H7 (cell line): ENCODE results near the gene IFT27. TPM values are rescaled to one million over a fixed set of nuclear protein-coding genes. Genes with fewer than 3 reads are reported as not detected.
"Not testable (repeated sequence)": the region's sequence is repeated elsewhere in the genome, so short reads cannot be mapped to it uniquely, and the experiment has no call there.

Source experiments
- DNase-seq: peaks from one replicate; pipeline ENCODE4 v3.0.0; 2012
- H3K27me3 ChIP-seq: 2 replicates; pipeline ENCODE4 v1.6.0; 2011; ENCODE audit warnings: mild to moderate bottlenecking, low read length; ENCODE audit not compliant: control insufficient read depth, insufficient read depth
- H3K36me3 ChIP-seq: replicated peaks from 2 replicates; pipeline ENCODE4 v1.5.1; 2011; ENCODE audit warnings: low read length; ENCODE audit not compliant: control insufficient read depth, insufficient read depth
- H3K4me3 ChIP-seq: 2 replicates; pipeline ENCODE4 v1.5.1; 2011; ENCODE audit warnings: low read depth, mild to moderate bottlenecking, control low read depth, low read length, moderate library complexity; ENCODE audit not compliant: insufficient read depth
- total RNA-seq: library from RNA; depleted of rRNA; stranded (reverse); fragments of >200 nt; shearing (Covaris generic); gene quantifications from 2 replicates; pipeline ENCODE4 v1.2.3, GENCODE V29; 2014

The IFT27 gene
- total RNA-seq, 1 experiment from 2014 or later = 30.1 TPM

DNA sequence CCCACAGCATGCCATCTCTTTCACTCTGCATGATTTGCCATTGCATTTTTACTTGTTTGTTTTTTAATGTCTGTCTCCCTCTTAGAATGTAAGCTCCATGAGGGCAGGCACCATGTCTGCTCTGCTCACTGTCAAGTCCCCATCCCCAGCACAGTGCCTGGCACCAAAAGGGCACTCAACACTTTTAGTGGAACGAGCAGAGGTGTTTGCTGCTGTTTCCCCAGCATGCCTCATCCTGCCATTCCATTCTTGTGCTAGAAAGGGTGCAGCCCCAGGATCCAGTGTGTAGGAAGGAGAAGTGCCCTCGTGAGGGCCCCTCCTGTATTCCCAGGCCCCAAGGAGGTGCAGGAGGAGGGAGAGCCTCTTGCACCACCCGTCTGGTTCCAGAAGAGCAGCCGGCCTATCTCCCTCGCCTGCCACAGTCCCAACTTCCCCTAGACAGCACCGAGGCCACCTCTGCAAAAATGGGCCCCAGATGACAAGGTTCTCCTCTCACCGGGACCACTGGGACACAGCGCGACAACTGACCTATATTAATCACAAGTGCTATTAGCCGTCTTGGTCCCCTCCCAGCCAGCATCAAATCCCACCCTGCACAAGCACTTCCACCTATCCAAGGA, 39.1 kb downstream of the IFT27 start:
- H3K27me3 ChIP-seq = no peaks in the 10 kb centered on the region
- H3K4me3 ChIP-seq = no peak overlapping the region
- peak; percentile 17 for DNase-seq
- no peaks in the 10 kb centered on the region for H3K36me3 ChIP-seq

DNA sequence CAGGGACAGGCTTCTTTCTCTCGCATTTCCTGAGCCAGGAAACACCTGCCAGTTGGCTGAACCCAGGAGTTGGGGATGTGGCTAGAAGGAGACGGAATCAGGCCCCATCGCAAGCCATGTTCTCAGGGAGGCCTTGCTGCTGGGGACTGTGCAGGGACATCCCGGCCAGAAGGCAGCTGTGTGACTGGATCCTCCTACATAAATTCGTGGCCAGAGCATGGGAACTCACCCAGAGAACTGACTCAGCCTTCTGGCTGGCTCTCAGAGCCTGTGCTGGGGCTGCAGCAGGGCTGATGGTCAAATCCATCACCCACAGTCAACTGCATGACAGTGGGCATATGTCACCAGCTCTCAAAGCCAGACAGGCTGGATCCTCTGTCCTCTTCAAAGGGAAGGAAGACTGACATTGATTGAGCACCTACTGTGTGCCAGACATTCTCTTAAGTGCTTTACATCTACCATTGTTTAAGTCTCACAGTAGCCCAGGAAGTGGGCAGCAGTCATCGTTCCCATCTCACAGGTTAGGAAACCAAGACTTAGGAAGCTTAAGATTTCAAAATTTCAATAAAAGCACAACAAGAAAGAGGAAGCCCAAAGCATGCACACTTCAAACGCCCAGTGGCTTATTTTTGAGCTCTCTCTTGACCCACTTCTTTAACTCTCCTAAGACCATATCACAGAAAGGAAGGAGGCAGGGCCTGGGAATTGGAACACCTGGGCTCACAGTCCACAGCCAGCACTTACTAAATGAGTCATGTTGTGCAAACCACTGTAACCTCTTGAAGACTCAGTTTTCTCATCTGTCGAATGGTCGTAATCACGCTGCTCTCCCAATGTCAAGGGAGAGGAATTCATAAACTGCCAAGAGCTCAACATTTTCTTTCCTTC, 41.5 kb downstream of the IFT27 start:
- H3K36me3 ChIP-seq = no peaks in the 10 kb centered on the region
- DNase-seq = peak; percentile 7
- H3K4me3 ChIP-seq = no peak overlapping the region
- H3K27me3 ChIP-seq = no peaks in the 10 kb centered on the region

DNA sequence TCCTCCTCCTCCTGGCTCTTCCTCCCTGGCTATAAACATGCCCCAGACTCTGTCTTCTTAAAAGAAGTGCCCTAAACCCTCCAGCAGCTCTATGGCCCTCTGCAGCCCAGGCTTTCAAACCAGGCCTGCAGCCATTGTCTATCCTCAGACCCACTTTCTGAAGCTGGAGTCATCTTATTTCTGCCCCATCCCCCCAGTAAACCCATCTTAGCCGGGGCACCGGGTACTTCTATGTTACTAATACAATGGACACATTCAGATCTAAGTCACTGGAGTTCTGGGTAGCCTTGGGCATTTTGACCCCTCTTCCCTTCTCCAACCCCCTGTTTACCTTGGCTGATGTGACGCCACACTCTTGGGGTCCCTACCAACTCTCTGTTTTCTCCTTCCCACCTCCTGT, 42.6 kb downstream of the IFT27 start:
- peak; percentile 20 for DNase-seq
- Histone ChIP-seq H3K4me3 (no peak overlapping the region), H3K36me3 (no peaks in the 10 kb centered on the region), H3K27me3 (no peaks in the 10 kb centered on the region)

DNA sequence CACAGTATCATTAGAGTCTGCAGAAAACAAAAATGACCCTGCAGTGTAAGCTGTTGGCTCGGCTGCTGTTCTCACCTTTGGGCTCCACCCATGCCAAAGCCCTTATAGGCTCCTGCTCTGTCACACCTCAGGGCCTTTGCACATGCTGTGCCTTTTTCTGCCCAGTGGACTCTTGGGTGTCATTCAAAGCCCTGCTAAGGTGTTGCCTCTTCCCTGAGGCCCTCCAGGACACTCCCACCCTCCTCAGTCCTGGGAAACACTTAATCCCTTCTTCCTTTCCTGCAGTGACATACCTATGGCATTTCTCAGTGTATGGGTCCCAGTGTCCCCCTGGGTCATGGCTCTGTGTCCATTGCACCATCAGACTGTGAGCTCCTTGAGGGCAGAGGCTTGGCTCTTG, 43.3 kb downstream of the IFT27 start:
- no peaks in the 10 kb centered on the region for H3K27me3 ChIP-seq
- no peaks in the 10 kb centered on the region for H3K36me3 ChIP-seq
- peak; percentile 18 for DNase-seq
- no peak overlapping the region for H3K4me3 ChIP-seq

DNA sequence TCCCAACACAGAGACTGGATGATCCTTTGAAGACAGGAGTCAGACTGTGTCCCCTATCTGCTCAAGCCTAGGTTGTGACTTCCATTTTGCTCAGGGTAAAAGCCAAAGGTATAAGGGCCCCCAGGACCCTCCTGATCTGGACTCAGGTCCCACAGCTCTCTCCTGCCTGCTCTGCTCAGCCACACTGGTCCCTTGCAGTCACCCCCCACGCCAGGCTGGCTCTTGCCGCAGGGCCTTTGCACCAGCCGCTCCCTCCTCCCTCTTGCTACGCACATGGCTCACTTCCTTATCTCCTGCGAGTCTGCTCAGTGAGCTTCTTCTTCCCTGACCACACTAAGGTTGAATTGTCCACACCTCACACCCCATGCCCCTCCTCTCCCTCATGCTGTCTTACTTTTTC, 44.0 kb downstream of the IFT27 start:
- DNase-seq = no peak
- H3K4me3 ChIP-seq = no peak overlapping the region
- no peaks in the 10 kb centered on the region for H3K36me3 ChIP-seq
- no peaks in the 10 kb centered on the region for H3K27me3 ChIP-seq

DNA sequence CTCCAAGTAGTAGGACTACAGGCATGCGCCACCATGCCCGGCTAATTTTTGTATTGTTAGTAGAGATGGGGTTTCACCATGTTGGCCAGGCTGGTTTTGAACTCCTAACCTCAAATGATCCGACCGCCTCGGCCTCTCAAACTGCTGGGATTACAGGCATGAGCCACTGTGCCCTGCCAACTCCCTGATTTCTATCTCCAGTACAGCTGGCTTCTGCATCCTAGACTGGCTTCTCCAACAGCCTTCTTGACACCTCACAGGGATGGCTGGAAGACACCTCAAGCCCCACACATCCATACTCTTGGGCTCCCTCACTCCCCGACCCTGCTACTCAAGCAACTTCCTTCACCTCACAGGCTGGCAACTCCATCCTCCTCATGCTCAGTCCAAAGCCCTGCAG, 44.6 kb downstream of the IFT27 start:
- not testable (repeated sequence) for H3K27me3 ChIP-seq, H3K36me3 ChIP-seq, H3K4me3 ChIP-seq
- peak; percentile 10 for DNase-seq

DNA sequence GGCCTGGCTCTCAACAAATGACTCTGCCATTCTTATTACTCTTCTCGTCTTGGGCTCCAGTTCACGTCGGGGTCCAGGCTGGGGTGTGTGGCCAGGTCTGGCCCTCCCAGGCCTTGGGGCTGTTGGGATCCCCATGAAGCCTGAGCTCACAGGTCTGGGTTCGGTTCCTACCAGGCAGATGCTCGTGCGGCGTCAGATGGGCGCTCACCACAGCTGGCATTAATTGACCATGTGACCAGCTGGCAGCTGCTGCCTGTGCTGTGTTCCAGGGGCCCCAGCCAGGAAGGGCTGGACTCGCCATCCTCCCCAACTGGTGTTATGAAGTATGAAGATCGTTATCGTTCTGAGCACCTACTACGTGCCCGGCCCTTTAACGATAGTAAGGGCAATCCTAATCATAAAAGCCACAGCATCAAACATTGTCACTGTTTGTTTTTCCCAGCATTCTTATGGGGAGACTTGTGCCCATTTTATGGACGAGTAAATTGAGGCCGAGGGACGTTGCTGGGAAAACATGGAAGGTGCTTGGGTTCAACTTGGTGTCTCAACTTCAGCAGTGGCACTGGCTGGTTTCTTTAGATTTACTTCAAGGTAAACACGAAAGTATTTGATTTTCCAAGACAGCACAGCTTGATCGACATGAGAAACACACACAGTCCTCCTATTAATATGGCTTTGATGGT, 45.6 kb downstream of the IFT27 start:
- Histone ChIP-seq H3K36me3 (no peaks in the 10 kb centered on the region), H3K4me3 (no peak overlapping the region), H3K27me3 (no peaks in the 10 kb centered on the region)
- peak; percentile 19 for DNase-seq

DNA sequence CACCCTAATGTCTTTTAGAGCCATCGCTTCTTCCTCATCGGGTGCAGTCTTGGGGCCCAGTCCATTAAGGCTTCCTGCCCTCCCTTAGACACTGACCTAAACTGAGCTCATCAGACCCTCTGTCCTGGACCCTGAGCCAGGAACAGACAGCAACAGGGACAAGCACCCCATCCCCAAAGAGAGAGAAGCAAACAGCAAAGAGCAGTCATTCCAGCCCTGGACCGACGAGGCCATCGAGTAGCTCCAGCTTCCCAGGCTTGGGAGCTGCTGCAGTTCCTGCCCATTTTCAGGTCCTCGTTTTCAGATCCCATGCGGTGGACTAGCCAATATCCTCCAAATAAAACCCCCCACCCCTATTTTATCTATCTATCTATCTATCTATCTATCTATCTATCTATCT, 46.6 kb downstream of the IFT27 start:
- H3K36me3 ChIP-seq = no peaks in the 10 kb centered on the region
- H3K27me3 ChIP-seq = no peaks in the 10 kb centered on the region
- peak; percentile 37 for DNase-seq
- H3K4me3 ChIP-seq = no peak overlapping the region

DNA sequence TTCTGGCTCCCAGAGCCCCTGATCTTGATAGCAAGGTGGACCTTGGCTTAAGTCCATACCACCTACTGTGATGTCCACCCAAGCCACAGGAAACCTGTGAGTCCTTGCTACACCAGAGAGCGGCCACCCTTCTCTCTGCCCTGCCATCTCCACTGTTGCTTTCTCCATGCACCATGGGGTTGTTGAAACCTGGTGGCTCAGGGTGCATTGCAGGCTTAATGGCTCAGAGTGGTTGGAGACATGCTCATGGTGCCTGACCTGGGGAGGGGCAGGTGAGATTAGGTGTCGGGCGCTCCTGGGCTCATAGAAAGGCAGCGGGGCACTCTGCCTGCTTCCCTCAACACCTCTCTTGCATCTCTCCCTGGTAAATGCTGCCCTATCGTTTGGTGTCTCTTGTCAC, 47.4 kb downstream of the IFT27 start:
- Histone ChIP-seq H3K27me3 (no peaks in the 10 kb centered on the region), H3K36me3 (no peaks in the 10 kb centered on the region), H3K4me3 (no peak overlapping the region)
- peak; percentile 31 for DNase-seq

DNA sequence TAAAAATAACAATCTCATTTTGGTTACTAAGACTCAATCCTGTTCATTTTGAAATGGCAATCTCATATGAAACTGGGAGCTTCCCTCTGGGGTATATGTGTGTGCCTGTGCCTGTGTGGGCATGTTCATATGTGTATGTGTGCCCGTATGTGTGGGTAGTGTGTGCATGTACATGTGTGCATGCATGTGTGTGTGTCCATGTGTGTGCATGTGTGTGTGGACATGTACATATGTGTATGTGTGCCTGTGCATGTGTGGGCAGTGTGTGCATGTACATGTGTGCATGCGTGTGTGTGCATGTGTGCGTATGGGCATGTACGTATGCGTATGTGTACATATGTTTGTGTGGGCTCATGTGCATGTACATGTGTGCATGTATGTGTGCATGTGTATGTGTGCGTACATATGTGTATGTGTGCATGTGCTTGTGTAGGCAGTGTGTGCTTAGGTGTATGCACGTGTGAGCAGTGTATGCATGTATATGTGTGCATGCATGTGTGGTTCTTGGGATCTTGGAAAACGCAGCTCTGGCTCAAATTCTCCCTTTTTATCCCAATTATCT, 47.9 kb downstream of the IFT27 start:
- no peaks in the 10 kb centered on the region for H3K27me3 ChIP-seq
- no peaks in the 10 kb centered on the region for H3K36me3 ChIP-seq
- no peak overlapping the region for H3K4me3 ChIP-seq
- DNase-seq = peak; percentile 4

DNA sequence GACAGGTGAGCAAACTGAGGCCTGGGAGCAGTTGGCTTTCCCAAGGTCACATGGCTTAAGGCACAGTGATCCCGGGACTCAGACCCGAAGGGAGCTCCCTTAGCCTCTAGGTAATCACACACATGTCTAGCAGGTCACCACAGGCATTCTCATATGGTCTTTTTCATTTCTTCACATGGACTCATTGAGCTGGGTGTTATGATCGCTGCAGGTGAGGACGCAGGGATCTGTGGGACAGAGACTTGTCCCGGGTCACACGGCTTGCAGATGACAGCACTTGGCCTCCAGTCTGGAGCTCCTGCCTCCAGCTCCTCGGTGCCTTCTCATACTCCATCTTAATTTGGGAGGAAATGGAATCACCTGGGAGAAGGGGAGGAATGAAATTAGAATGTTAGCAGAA, 48.8 kb downstream of the IFT27 start:
- Histone ChIP-seq H3K27me3 (peaks cover 3% of the 10 kb centered on the region; the same call in 1 of the 2 replicates), H3K36me3 (no peaks in the 10 kb centered on the region), H3K4me3 (no peak overlapping the region)
- DNase-seq = peak; percentile 15

DNA sequence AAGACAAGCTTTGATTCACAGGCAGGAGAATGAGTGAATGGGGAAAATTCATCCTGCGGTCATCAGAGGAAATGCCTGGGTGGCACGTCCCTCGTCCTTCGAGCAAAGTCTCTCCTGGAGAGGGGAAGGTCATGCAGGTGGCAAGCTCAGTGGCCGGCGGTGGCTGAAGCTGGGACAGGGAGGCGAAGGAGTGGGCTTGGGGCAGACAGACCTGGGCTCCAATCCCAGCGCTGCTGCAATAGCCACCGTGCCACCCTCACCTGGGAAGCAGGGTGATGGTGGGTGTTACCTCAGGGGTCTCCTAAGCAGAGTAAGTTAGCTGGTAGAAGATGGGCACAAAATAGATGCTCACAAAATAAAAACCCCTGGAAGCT, 49.9 kb downstream of the IFT27 start:
- Histone ChIP-seq H3K36me3 (no peaks in the 10 kb centered on the region), H3K27me3 (peaks cover 3% of the 10 kb centered on the region; the same call in 1 of the 2 replicates), H3K4me3 (no peak overlapping the region)
- DNase-seq = peak; percentile 28

DNA sequence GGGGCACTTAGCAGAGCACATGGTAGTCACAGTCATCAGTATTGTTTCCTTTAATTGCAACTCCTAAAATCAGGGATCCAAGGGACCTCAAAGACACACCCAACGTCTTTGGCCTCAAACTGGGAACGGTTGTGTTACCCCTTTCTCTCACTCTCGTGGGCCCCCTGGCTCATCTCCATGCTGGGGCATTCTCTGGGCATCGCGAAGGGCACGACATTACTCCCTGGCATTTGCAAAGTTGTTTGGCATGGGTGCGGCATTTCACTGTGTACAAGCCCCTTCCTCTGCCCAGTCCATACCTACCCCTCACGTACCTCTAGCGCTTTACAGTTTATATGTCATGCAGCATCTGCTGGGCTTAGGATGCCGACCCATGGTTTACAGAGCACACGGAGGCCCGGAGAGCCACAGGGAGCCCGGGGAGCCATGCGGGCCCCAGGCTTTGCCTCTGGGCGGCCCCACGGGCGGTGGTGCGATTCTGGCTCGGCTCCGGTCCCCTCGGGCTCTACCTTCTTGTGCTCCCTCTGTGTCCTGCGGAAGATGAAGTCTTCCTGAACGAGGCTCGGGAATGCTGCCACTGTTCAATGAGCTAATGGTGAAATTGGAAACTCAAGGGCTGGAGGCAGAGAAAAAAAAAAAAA, 50.4 kb downstream of the IFT27 start:
- H3K36me3 ChIP-seq = no peaks in the 10 kb centered on the region
- H3K27me3 ChIP-seq = peaks cover 3% of the 10 kb centered on the region; the same call in 1 of the 2 replicates
- H3K4me3 ChIP-seq = no peak overlapping the region
- DNase-seq = peak; percentile 59

DNA sequence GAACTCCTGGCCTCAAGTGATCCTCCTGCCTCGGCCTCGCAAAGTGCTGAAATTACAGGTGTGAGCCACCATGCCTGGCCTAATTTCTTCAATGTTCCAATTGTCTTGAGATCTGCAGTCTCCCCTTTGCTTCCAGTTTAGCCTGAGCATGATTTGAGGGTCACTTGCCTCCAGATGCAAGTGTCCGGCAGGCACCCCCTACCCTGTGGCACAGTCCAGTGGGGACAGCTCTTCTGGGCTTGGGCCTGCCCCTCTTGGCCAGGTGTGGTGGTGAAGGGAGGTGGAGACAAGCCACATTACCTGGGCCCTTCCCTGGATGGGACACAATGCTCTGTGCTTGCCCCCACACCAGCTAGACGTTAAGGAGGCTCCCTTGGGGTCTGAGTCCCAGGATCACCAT, 51.1 kb downstream of the IFT27 start:
- DNase-seq = no peak
- H3K27me3 ChIP-seq = peaks cover 3% of the 10 kb centered on the region; the same call in 1 of the 2 replicates
- H3K4me3 ChIP-seq = no peak overlapping the region
- H3K36me3 ChIP-seq = no peaks in the 10 kb centered on the region
